Right forelimb (tissue), 1 donor: Measurements from ENCODE around the gene ZNF433.

Experiments used
- DNase-seq: peaks from one replicate; pipeline ENCODE4 v3.0.0-alpha.2; 2018

Gene ZNF433

DNA sequence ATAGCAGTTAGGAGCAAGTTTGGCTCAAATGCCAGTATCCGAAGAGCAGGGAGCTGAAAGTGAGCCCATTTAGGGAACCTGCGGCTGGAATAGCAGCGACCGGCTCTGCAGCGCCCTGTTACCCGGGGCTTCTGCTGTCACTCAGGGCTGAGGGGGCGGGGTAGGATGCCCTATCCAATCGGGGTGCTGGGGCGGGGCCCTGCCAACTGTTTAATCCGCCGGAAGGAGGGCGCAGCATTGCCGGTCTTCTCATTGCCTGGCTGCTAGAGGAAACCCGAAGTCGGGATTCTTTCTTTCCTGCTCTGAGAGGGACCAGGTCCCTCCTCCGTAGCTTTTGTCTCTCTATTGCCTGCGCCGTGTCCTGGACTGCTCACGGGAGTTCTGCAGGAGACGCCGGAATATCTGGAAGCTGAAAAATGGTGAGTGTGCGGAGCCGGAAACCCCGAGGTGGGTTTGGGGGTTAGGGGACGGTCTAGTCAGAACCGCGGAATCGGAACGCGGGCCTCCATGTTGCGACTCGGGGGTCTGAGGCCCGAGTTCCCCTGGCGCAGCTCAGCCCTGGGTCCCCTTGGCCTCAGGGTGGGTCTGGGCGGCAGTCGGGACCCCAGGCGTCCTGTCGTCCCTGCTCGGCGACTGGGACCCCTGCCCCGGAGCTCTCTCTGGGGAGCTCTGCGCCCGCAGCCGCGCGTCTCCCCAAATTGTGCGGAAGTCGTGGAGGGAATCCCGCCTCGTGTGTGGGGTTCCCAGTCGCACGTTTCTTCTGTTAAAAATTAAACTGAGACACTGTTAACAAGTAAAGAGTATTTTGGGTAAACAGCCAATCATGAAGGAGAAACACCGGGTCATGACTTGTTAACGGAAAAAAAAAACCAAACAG is 47.8 kb downstream of the ZNF433 start:
- DNase-seq = peak; percentile 94

DNA sequence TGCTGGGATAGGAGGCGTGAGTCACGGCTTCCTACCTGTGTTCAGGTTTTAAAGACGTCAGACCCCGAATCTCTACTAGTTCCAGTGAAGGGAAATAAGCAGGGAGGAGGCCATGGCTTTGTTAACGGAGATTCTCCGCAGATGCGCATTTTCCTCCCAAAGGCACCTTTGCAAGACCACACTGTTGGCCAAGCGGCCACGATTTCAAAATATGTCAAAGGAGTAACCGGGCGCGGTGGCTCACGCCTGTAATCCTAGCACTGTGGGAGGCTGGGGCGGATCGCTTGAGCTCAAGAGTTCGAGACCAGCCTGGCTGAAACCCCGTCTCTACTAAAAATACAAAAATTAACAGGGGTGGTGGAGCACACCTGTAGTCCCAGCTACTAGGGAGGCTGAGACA is 48.7 kb downstream of the ZNF433 start:
- DNase-seq = no peak

DNA sequence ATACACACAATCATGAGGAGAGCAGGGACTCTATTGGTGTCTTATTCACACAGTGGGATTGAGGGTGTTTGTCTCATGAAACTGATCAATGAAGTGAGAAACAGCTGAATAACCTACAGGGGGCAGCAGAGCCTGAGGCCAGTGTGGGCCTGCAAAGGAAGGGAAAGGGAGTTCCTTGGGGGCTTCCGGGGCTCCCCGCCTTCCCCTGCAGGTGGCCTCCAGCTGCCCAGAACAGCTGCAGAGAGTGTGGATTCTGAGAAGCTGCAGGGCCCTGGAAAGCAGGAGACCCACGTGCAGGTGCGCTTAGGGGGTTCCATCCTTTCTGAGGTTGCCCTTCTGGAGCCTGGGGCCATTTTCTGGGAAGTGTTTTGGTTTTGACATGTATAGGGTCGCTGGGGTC is 50.5 kb downstream of the ZNF433 start:
- DNase-seq = no peak

DNA sequence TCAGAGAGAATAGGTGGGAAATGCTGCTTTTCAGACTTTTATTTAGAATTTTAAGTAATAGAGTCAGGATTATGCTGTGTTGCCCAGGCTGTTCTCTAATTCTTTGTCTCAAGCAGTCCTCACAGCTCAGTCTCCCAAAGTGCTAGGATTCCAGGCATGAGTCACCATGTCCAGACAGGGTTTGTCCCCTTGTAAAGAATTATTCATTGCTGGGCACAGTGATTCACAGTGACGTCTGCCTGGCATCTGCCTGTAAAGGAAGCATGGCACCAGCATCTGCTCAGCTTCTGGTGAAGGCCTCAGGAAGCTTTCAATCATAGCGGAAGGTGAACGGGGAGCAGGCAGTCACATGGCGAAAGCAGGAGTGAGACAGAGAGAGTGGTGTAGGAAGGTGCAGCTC is 53.0 kb downstream of the ZNF433 start:
- no peak for DNase-seq

DNA sequence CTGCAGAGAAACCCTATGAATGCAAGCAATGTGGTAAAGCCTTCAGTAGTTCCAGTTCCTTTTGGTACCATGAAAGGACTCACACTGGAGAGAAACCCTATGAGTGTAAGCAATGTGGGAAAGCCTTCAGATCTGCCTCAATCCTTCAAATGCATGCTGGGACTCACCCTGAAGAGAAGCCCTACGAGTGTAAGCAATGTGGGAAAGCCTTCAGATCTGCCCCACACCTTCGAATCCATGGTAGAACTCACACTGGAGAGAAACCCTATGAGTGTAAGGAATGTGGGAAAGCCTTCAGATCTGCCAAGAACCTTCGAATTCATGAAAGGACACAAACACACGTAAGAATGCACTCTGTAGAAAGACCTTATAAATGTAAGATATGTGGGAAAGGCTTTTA is 56.0 kb downstream of the ZNF433 start:
- DNase-seq = no peak

DNA sequence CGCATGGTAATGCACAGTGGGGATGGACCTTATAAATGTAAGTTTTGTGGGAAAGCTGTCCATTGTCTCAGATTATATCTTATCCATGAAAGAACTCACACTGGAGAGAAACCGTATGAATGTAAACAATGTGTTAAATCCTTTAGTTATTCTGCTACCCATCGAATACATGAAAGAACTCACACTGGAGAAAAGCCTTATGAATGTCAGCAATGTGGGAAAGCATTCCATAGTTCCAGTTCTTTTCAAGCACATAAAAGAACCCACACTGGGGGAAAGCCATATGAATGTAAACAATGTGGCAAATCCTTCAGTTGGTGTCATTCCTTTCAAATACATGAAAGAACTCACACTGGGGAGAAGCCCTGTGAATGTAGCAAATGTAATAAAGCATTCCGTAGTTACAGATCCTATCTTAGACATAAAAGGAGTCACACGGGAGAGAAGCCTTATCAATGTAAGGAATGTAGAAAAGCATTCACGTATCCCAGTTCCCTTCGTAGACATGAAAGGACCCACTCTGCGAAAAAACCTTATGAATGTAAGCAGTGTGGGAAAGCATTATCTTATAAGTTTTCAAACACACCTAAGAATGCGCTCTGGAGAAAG is 56.9 kb downstream of the ZNF433 start:
- DNase-seq = no peak

- DNase-seq = no peak
Measured at GRCh38 chr19:11973019-11973810, 62.3 kb downstream of the ZNF433 start.

DNA sequence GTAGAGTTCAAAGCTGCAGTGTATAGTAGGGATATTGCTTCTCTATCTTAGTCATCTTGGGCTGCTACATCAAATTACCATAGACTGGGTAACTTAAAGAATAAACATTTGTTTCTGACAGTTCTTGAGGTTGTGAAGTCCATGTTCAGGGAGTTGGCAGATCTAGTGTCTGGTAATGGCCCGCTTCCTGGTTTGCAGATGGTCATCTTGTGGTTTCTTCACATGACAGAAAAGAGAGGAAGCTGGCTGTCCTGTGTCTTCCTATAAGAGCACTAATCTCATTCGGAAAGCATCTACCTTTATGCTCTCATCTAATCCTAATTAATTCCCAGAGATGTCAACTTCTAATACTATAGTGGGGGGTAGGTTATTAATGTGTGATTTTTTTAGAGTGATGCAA is 64.4 kb downstream of the ZNF433 start:
- no peak for DNase-seq

GRCh38 chr19:11970174-11970573 is 65.3 kb downstream of the ZNF433 start:
- no peak for DNase-seq

- peak; percentile 91 for DNase-seq
Measured at GRCh38 chr19:11964858-11965645, 70.4 kb downstream of the ZNF433 start, which contains the start of gene ZNF763. TSS of gene ZNF763 (plus strand) at chr19:11965040. CDS start at chr19:11965209, 169 bp downstream.
